Stimulated activated CD4-positive, alpha-beta T cell treated with anti-CD3 and anti-CD28 coated beads, Interleukin-15, amount 100 ng/mL, for 48 hours (primary cell): ENCODE measurements around the gene LRMDA.

Source experiments
- DNase-seq, 2 donors: peaks; one replicate each; pipeline ENCODE4 v3.0.0-alpha.2; 2020; ENCODE audit warnings: low read depth in 2 of 2

LRMDA gene

DNA sequence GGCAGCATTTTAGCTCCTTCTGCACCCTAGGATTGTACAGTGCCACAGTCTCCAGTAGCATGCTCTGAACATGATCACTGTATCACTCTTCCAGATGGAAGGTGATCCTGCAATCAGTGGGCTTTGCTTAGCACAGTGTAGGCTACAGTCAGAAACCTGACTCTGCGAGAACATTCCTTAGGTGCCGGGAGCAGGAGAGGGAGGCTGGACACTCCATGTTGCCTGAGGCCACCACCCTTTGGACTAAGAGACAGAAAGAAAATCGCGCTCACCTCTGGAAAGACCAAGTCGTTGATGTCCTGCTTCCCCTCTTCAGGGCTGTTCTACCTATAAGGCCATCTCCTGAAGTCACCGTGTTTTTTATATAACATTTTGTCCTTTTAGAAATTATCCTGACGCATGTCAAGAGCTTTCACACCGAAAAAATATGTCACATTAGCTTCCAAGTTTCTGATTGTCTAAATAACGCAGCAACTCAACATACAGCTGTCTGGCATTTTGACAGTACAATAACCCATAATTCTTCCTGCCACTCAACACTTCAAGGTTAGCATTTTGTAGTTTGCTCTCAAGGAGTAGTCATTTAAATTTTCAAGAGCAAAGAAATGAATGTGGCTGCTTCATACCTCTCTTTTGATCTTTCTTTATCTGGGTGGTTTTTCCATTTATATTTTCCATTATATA lies 563.1 kb downstream of the LRMDA start:
- DNase-seq = no peak

DNA sequence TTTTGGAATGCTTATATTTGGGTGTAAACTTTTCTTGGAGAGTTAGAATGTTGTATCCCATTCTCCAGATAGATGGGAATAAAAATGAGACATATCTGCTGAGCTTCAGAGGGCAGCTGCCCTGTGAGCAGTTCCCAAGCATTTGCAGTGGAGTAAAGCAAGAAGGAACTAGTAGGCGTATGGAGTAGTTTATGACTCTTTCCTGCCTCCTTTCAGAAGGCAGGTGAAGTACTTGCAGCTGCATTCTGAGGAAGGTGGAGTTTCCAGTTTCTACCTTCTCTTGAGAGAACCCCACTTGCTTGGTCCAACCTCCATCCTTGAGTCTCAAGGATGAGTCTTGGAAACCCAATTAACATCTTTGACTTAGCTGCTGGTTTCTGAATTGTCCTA lies 563.6 kb downstream of the LRMDA start:
- no peak for DNase-seq

DNA sequence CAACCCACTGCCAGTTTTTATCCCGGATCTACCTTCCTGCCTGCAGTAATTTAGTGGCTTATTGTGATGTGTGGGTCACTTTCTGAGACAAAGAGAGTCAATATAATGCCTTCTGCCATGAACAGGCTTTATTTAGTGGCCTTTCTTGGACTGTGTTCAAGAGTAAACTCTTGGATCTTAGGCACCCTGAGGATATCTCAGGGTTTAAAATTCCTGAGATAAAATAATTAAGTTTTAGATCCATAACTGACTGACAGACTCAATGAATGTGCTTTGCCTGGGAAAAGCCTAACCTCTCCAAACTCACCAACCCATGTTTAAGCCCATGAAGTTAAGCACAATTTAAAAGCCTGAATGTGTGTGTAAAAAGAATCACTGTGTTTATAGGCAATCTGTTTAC lies 564.3 kb downstream of the LRMDA start:
- no peak for DNase-seq

DNA sequence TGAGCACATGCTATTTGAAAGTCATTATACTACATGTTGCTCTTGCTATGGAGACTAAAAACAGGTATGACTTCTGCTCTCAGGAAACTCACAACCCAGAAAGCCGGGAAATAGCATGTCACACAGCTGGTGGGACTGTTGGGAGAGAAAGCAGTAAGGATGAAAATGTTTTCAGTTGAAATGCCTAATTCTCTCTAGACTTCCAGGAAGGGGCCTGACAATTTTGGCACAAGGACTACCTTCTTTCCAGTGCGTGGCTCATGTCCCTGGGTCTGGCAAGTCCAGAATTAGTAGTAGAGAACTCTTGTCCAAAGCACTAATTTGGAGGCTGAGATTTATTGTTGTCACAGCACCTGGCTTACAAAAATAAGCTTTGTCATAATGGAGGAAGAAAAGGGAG lies 567.6 kb downstream of the LRMDA start:
- no peak for DNase-seq

DNA sequence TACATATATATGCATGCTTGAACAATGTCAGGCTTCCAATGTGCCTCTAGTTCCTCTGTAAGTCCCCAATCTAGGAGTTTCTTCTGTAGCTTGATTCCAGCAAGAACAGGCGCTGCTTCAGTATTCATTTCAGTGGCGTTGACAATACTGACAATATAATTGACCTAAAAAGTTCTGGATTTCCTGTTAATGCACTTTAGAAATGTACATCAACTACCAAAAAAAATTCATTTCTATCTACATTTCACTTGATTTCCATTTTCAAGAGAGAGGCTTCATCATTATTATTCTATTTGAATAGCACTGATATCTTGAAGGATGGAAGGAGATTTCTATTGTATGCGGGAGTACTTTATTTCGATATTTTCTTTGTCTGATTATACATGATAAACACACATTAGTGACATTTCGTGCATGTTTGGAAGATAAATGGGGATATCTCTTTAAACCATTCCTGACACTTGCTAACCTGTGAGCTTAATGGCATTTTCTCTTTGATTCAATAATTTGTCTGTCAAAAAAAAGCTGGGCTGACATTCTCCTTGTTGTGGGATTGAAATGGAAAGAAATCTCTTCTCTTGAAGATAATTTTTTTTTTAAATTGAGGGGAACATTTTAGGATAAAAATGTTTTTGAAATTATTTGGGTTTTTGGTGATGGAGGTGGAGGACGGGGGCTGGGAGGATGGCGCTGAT lies 568.2 kb downstream of the LRMDA start:
- no peak for DNase-seq

DNA sequence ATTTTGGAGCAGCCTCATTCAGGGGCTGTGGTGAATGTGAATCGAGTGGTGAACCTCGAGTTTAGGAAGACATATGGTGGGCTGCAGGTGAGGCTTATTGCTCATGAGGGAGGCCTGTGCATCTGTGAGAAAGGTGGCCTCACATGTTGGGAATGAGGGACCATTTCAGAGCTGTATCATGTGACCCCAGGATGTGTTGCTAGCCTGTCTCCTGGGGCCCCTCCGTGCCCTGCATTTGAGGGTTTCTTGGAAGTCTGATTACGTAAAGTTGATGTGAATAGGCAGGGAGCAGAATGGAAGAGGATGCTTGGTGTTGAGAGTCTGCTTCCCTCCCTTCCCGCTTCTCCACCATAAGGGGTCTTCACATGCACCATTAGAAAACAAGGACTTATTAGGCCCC lies 569.1 kb downstream of the LRMDA start:
- no peak for DNase-seq

DNA sequence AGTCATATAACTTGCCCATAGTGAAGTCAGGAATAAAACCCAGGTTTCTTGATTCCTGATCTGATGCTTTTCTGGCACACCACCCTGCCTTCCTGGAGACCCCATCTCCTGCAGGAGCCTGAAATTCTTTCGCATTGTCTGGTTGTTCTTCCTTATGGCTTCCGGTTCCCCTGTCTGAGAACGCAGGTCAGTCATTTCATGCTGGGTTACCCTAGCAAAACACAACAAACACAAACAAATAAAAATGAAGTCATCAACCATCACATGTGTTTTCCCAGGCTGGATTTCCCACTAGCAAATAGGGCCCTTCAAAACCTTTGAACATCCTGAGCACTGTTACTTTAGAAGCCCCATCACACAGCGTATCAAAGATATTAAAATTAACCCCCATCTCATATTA lies 569.6 kb downstream of the LRMDA start:
- DNase-seq = no peak

DNA sequence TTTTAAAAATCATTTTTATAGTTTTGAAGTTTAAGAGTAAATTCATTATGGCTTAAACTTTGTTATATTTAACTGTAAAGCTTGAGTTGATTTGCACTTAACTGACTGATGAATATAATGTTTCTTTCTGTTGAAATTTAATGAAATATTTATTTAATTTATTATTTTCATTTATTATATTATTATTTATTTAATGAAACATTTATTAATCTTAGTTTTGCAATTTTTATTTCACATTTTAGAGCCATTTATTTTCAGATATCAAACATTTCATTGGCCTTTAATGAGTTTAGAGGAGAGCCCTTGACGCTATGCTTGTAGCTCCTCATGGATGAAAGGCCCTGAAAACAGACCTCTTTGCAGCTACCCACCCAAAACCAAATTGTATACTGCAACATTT lies 570.0 kb downstream of the LRMDA start:
- DNase-seq = no peak

DNA sequence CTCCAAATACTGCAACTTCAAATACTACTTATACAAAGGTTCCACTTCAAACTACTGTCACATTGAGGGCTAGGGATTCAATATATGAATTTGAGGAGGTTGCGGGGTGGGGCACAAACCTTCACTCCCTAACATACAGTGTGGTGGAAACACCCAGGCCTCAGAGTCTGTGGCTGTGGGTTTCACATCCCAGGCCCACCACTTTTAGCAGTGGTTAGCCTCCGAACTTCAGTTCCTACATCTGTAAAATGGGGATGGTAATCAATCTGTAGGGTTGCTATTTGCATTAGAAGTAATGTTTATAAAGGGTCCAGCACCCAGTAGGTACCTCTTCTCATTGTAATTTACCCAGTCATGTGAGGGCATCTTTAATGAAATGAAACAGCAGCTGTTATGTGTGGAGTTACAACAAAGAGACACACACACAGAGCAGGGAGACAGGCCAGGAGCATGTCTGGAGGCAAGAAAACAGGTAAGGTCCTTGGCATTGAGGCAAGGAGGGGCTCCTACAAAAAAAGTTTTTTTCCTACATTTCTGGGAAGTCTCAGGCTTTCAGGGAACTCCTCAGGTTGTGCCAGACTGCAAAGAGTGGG lies 570.9 kb downstream of the LRMDA start:
- no peak for DNase-seq

DNA sequence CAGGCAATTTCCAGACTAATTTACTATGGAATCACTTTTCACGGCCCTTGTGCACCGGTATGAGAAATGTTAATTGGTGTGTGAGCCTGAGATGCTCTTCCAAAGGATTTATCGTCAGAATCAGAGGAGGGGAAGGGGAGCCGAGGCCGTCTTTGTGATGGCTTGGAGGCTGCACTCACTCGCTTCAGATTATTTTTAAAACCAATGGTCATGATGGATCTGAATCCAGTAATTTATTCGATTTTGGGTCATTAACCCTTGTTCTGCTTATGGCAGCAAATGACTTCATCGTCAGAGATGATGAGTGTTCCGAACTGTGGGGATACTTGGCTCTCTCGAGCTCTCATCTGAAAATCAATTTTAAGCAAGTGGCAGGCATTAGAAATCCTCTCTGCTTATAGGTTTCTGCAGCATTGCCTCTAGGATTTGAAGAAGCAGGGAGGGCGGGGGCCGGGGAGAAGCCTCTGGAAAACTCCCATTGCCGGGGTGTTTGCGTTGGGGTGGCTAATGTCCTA lies 576.3 kb downstream of the LRMDA start:
- no peak for DNase-seq

DNA sequence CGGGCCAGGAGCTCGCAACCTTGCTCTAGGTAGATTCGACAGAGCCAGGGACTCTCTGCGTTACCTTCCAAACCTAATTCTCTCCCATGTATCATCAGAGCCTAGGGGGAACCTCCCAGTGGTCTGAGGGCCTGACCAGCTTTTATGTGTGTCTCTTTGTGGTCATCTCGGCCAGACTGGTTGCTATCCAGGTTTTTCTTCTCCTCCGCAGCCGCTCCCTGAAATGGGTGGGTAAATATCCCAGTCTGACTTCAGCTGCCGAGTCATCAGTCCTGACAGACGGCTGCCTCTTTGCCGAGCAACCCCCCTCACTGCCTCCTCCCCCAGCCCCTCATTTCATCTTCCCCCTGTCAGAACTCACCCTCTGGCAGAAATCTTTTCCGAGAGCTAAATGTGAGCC lies 578.1 kb downstream of the LRMDA start:
- no peak for DNase-seq

DNA sequence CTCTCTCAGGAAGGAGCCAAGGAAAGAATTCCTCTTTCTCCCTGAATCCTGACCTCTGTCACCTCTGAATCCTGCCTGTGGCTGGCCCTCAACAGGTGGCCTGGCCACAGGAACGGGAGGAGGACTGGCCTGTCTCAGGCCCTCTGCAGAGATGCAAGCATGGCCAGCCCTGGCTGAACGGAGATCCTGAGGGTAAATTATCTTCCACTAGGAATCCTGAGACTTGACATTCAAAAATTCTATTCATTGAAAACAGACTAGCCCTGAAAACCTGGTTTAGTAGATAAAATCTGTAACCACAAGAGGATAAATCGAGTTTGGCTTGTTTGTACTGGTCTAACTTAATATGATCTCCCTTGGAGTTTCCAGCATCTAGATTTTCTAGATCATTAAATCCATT lies 579.3 kb downstream of the LRMDA start:
- no peak for DNase-seq

DNA sequence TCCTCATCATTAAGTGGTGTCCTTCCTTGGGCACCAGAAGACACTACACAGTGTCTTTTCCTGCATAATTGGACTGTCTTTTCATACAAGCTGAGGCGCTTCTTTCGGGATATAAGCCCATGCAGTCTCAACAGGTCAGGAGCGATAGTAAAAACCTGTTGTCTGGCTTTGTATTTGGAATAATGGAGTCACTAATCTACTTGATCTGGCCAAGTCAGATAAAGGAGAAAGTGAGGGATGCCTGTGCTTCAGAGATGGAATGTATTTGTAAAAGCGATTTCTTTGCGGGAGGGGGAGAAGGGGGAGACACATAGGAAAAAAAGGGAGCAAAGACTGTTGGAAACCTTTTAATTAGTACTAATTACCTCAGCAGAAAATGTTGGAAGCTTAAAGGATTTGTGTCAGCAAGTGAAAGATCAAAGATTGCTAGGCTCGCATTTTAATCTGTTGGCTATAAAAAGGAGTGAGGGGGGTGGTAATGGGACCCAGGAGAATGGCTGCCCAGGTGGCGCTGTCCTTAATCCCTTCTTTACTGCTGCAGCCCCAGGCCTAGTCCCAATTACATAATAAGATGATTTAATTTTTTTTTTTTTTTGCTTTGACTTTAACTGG lies 581.4 kb downstream of the LRMDA start:
- no peak for DNase-seq

DNA sequence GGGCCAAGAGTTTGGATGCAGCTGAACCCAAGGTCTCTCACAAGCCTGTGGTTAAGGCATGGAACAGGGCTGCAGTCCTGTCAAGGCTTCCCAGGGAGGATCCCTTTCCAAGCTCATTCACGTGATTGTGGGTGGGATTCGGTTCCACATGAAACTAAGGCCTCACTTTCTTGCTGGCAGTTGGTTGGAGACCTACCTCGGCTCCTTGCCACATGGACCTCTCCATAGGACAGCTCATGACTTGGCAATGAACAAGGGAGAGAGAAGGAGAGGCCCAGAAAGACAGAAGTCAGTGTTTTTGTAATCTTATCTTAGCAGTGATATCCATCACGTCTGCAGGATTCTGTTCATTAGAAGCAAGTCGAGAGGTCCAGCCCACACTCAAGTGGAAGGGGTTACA lies 583.8 kb downstream of the LRMDA start:
- no peak for DNase-seq

DNA sequence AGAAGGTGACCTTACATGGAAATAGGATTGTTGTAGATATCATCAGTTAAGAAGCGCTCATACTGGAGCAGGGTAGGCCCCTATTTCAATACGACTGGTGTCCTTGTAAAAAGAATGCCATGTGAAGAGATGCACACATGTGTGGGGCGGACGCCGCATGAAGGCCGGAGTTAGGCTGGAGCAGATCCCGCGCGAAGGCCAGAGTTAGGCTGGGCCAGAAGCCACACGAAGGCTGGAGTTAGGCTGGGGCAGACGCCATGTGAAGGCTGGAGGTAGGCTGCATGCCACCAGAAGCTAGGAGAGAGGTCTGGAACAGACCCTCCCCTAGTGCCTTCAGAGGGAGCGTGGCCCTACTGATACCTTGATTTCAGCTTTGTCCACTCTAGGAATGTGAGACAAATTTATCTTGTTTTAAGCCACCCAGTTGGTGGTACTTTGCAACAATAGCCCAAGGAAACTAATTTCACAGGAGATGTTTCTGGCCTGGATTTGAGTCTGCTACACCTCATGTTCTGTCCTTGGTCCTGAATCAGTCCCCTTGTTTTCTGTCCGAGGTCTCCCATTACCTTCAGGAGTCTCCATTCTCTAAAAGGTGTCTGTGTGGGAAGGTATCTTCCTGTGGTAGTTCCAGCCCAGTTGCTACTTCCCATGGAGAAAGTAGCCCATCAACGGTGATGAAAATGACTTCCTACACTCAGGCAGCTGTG lies 585.8 kb downstream of the LRMDA start:
- DNase-seq = no peak

DNA sequence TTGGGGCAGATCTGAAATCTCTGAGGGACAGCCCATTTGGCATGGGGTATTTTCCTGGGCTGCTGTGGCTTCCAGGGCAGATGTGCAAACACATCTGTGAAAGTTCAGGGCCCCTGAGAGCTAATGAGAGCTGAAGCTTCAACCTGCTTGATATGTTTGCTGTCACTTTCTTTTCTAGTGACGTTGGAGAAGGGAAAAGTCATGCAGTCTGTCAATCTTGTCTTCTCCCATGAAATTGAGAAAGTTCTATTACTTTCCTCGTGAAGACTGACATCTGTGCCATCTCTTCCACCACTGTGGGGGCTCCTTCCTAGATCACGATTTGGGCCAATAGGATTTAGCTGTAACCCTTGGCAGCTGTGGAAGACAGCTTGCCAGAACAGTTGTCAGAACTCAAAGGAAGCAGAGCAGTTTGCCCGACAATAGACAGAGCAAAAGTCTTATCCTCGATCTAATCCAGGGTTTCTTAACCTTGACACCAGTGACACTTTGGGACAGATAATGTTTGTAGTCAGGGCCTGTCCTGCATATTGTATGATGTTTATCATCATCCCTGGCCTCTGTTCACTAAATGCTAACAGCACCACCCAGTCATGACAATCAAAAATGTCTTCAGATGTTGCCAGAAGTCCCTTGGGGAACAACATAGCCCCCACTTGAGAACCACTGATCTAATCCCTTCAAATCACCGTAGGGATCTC lies 586.5 kb downstream of the LRMDA start:
- DNase-seq = no peak

DNA sequence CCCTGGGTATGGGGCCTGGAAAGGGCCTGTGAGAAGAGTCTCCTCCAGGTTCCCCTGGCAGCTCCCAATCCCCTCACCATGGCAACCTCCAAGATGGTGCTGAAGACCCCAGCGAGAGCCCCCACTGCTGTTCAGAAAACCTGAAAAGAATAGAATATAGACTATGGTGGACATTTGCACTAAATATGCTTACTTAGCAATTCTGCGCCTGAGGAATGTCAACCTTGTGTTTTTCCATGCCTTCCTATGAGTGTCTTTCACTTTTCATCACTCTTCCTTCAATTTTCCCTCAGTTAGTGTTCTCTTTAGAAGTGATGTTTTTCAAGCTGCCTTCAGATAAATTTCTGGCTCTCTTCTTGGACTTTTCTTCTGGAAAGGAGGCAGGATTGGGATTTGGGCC lies 589.2 kb downstream of the LRMDA start:
- no peak for DNase-seq

DNA sequence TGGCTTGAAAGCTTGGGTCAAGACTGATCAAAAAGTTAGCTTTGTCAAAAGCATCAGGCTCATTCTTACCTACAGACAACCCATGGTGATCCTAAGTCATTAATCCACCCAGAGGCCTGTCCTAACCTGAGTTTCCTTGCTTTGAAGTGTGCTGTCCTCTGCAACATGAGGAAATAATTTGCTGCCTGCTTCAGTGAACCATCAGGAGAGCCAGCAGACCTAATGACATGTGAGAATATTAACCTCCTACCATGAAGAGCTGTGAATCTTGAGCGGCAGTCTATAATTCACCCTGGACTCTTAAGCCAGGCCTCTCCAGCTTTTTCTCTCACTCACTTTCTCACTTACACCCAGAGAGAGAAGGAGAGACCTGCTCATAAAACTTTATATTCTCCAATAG lies 590.0 kb downstream of the LRMDA start:
- no peak for DNase-seq

DNA sequence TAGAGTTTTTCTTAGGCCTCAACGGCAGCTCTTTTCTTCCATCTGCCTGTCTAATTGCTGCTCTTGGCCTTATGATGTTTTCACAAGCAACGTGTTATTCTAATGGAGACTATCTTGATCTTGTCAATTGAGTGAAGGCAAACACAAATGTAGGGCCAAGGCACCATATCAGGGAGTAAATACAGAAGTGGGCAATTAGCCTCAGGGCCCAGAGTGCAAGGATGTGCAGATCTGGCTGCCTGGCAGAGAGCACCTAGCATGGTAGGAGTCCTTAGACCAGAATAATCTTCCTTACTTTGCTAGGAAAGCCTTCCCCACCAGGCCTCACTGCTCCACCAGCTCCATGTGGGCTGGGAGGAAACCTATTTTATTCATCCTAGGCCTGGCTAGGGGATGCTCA lies 590.9 kb downstream of the LRMDA start:
- no peak for DNase-seq

DNA sequence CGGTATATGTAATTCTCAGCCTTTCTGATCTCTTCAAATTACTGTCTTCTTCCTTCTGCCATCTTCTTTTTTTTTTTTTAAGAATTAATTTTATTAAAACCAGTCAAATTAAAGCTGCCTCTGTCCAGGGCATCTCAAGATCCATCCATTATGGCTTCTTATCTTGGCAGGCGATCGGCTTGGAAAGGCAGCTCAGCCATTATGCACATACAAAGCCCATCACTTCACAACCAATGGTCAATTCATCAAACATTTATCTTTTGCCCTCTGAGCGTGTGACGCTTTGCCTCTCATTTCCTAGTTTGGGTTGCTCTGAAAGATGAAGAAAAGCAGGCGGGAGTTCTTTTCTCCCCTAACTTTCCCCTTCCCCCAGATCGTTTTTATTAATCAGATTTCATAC lies 591.6 kb downstream of the LRMDA start:
- no peak for DNase-seq

DNA sequence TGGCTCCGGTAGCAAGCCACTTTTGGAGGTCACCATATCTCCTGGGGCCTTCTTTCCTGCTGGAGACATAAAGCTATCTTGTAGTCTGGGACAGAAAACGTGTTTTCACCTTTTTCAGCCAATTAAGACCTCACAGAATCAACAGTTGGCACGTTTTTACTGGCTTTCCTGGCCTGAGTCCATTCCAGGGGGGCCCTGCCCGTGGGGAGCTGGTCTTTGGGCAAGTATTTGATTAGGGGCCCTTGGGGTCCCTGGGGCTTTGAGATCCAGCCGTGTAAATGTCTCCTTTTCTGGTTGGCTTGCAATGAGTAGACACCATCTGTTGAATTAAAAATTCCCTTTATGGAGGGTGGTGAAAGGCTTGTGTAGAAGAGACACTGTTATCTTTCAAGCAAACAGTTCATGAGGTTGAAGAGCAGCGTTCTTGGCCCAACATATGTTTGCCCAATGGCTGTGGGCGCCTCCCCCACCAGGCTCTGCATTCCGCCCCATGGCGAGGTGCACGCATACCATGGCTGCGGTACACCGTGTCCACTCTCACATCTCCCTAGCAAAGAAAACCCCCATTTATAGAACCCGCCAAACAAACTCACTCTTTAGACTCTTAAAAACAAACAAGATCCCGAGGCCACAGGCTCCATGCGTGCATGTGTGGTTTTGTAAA lies 593.2 kb downstream of the LRMDA start:
- no peak for DNase-seq
